Tibial nerve (tissue), 4 donors: ENCODE results near the gene SMAD2.

Source experiments
- CTCF ChIP-seq, 5 experiments: fragments of 200-600 bp in 3 of 5; fragments of 450-650 bp in 2 of 5; sonication (generic) in 3 of 5; IDR thresholded peaks; one replicate each; pipeline ENCODE4 v1.5.1; 2016 to 2019; ENCODE audit warnings: antibody characterized with exemption in 5 of 5, mild to moderate bottlenecking in 3 of 5, moderate library complexity in 2 of 5
- EP300 ChIP-seq, 2 donors: sonication (generic); formaldehyde crosslinking; IDR thresholded peaks; one replicate each; pipeline ENCODE4 v1.6.1; 2017; ENCODE audit warnings: antibody characterized with exemption in 2 of 2, mild to moderate bottlenecking in 1 of 2
- POLR2A ChIP-seq, 2 donors: fragments of 450-650 bp; IDR thresholded peaks; one replicate each; pipeline ENCODE4 v1.6.1; 2017; ENCODE audit warnings: antibody characterized with exemption in 2 of 2, mild to moderate bottlenecking in 2 of 2, moderate library complexity in 2 of 2

- TF ChIP-seq POLR2A (IDR thresholded peaks at IDR 0.05) (no peak), CTCF (IDR thresholded peaks at IDR 0.05) (no peak), EP300 (IDR thresholded peaks at IDR 0.05) (no peak)
These were observed 130.2 kb downstream of the SMAD2 start for GRCh38 chr18:47800248-47800647.
